Tibial nerve (tissue), 3 donors: Measurements from ENCODE around the gene SUGCT.

Experiments
- CTCF ChIP-seq, 5 experiments: fragments of 200-600 bp in 3 of 5; fragments of 450-650 bp in 2 of 5; sonication (generic) in 3 of 5; IDR thresholded peaks; one replicate each; pipeline ENCODE4 v1.5.1; 2016 to 2019; ENCODE audit warnings: antibody characterized with exemption in 5 of 5, mild to moderate bottlenecking in 3 of 5, moderate library complexity in 2 of 5
- POLR2A ChIP-seq, 2 donors: fragments of 450-650 bp; IDR thresholded peaks; one replicate each; pipeline ENCODE4 v1.6.1; 2017; ENCODE audit warnings: antibody characterized with exemption in 2 of 2, mild to moderate bottlenecking in 2 of 2, moderate library complexity in 2 of 2

- TF ChIP-seq CTCF (IDR thresholded peaks at IDR 0.05) (no peak), POLR2A (IDR thresholded peaks at IDR 0.05) (no peak)
These were observed 33.6 kb upstream of the SUGCT start for GRCh38 chr7:40101201-40101600.
